ENCODE data around the gene SLU7. TPM values are rescaled to one million over a fixed set of nuclear protein-coding genes. Genes with fewer than 3 reads are reported as not detected.

The SLU7 gene
- total RNA-seq, 2 experiments from 2014 or later: 32.2 to 46.2 TPM

DNA sequence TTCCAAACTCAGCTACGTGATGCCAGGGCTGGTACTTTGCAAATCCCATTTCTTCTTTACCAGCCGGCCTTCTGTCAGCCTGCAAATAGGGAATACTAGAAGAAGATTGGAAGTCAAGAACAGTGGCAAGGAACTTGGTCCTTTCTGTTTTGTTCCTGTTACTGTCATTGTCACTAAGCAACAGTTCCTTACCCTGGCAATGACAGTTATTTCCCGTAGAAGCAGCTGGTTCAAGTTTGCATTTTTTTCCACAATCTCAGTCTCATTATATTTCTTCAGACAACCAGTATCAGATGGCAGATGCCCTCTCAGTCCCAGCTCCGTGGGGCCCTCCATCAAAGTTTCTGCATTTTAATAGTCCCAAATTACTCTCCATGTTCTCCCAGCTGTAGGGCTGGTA, 39.4 kb downstream of the SLU7 start:
- BruUV-seq (replicated peaks): no TSS peak

DNA sequence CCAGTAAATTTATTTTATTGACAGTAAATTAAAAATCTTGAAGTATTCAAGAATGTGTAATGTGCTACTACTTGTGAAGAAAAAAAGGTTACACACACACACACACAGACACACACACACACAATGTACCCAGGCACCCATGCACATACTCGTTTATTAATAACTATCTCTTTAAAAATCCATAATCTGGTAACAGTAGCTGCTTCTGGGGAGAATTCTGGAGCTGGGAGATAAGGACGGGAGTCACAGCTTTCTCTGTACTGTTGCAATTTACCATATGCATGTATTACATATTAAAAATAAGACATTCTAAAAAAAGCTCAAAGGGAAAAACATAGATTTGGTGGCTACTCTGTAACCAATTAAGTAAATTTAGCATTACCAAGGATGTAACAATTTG, 40.6 kb downstream of the SLU7 start:
- H3K4me3 ChIP-seq (ENCODE audit: low read depth, low read length, poor library complexity, severe bottlenecking): no peak overlapping the region
- H2AFZ ChIP-seq (ENCODE audit: low read length): no peak overlapping the region
- H3K4me1 ChIP-seq (ENCODE audit: insufficient read depth, low read length, poor library complexity, severe bottlenecking): peaks cover 2% of the 10 kb centered on the region
- ChIA-PET POLR2A (interaction anchor here (0.6 to 0.9 kb wide), 3 partner anchors 11 to 706 kb away, joined by 3 to 4 read pairs (median 3); no protein-coding TSS in a partner anchor), CTCF (ENCODE audit: unreplicated experiment) (interaction anchor here (0.9 kb wide), 1 partner anchor 11 kb away, joined by 3 read pairs; no protein-coding TSS in a partner anchor)
- H3K4me2 ChIP-seq (ENCODE audit: low read length): no peak overlapping the region
- H3K79me2 ChIP-seq (ENCODE audit: insufficient read depth, low read depth, low read length): no peaks in the 10 kb centered on the region
- H3K9me3 ChIP-seq (ENCODE audit: low read length): no peaks in the 10 kb centered on the region
- TF ChIP-seq EZH2phosphoT487 (IDR thresholded peaks at IDR 0.05; ENCODE audit: borderline replicate concordance, low read depth, low read length): no peak
- TF ChIP-seq, protein P1, sequence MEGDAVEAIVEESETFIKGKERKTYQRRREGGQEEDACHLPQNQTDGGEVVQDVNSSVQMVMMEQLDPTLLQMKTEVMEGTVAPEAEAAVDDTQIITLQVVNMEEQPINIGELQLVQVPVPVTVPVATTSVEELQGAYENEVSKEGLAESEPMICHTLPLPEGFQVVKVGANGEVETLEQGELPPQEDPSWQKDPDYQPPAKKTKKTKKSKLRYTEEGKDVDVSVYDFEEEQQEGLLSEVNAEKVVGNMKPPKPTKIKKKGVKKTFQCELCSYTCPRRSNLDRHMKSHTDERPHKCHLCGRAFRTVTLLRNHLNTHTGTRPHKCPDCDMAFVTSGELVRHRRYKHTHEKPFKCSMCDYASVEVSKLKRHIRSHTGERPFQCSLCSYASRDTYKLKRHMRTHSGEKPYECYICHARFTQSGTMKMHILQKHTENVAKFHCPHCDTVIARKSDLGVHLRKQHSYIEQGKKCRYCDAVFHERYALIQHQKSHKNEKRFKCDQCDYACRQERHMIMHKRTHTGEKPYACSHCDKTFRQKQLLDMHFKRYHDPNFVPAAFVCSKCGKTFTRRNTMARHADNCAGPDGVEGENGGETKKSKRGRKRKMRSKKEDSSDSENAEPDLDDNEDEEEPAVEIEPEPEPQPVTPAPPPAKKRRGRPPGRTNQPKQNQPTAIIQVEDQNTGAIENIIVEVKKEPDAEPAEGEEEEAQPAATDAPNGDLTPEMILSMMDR (conservative IDR thresholded peaks at IDR 0.05; ENCODE audit: low read length): no peak
- H4K20me1 ChIP-seq (ENCODE audit: insufficient read depth, low read length): no peaks in the 10 kb centered on the region
- no peaks in the 10 kb centered on the region for H3K36me3 ChIP-seq (ENCODE audit: insufficient read depth, low read length)
- DNase-seq (ENCODE audit: low spot score): no peak
- H3K9me2 ChIP-seq (ENCODE audit: insufficient read depth, low read length): no peaks in the 10 kb centered on the region
- no peak overlapping the region for H3K27ac ChIP-seq (ENCODE audit: low read depth, low read length, poor library complexity, severe bottlenecking)
- intact Hi-C loops (cut with micrococcal nuclease; ENCODE audit: unreplicated experiment): no loop called here
- no TSS peak for BruUV-seq (replicated peaks)

More for the DNA sequence above, 39.4 kb downstream of the SLU7 start:
- no peaks in the 10 kb centered on the region for H3K9me2 ChIP-seq (ENCODE audit: insufficient read depth, low read length)
- H3K27ac ChIP-seq (ENCODE audit: low read depth, low read length, poor library complexity, severe bottlenecking): no peak overlapping the region
- no peak overlapping the region for H2AFZ ChIP-seq (ENCODE audit: low read length)
- no peaks in the 10 kb centered on the region for H3K9me3 ChIP-seq (ENCODE audit: low read length)
- ChIA-PET POLR2A (interaction anchor here (0.6 to 1.2 kb wide), 5 partner anchors 11 to 212 kb away, joined by 3 to 4 read pairs (median 3); no protein-coding TSS in a partner anchor), CTCF (ENCODE audit: unreplicated experiment) (no interaction called here)
- H3K79me2 ChIP-seq (ENCODE audit: insufficient read depth, low read depth, low read length): no peaks in the 10 kb centered on the region
- H4K20me1 ChIP-seq (ENCODE audit: insufficient read depth, low read length): no peaks in the 10 kb centered on the region
- no peak overlapping the region for H3K4me2 ChIP-seq (ENCODE audit: low read length)
- H3K4me3 ChIP-seq (ENCODE audit: low read depth, low read length, poor library complexity, severe bottlenecking): no peak overlapping the region
- no peaks in the 10 kb centered on the region for H3K36me3 ChIP-seq (ENCODE audit: insufficient read depth, low read length)
- H3K4me1 ChIP-seq (ENCODE audit: insufficient read depth, low read length, poor library complexity, severe bottlenecking): peaks cover 3% of the 10 kb centered on the region
- DNase-seq (ENCODE audit: low spot score): no peak
- TF ChIP-seq, protein P1 (conservative IDR thresholded peaks at IDR 0.05; ENCODE audit: low read length): no peak
- TF ChIP-seq EZH2phosphoT487 (IDR thresholded peaks at IDR 0.05; ENCODE audit: borderline replicate concordance, low read depth, low read length): no peak
- intact Hi-C loops (cut with micrococcal nuclease; ENCODE audit: unreplicated experiment): no loop called here

DNA sequence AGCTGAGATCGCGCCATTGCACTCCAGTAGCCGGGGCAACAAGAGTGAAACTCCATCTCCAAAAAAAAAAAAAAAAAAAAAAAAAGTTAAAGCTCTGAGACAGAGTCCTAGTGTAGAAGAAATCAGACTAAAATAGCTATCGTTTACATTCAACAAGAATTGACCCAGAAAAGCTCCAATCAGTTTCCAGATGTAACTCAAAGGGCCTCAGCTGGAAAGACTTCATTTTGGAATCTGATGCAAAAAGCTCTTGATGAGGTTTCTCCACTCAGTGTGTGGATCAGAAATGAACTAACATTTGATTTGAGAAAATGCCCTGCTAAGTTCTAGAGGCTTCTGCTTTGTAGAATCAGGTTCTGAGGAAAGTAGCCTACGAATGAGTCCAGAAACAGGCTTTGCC, 41.2 kb downstream of the SLU7 start:
- Histone ChIP-seq H4K20me1 (ENCODE audit: insufficient read depth, low read length) (no peaks in the 10 kb centered on the region), H2AFZ (ENCODE audit: low read length) (no peak overlapping the region), H3K4me2 (ENCODE audit: low read length) (no peak overlapping the region), H3K4me3 (ENCODE audit: low read depth, low read length, poor library complexity, severe bottlenecking) (no peak overlapping the region), H3K9me2 (ENCODE audit: insufficient read depth, low read length) (no peaks in the 10 kb centered on the region), H3K79me2 (ENCODE audit: insufficient read depth, low read depth, low read length) (no peaks in the 10 kb centered on the region), H3K27ac (ENCODE audit: low read depth, low read length, poor library complexity, severe bottlenecking) (no peak overlapping the region), H3K4me1 (ENCODE audit: insufficient read depth, low read length, poor library complexity, severe bottlenecking) (no peaks in the 10 kb centered on the region), H3K9me3 (ENCODE audit: low read length) (no peaks in the 10 kb centered on the region), H3K36me3 (ENCODE audit: insufficient read depth, low read length) (no peaks in the 10 kb centered on the region)
- no peak for TF ChIP-seq EZH2phosphoT487 (IDR thresholded peaks at IDR 0.05; ENCODE audit: borderline replicate concordance, low read depth, low read length)
- TF ChIP-seq, protein P1 (conservative IDR thresholded peaks at IDR 0.05; ENCODE audit: low read length): no peak
- POLR2A ChIA-PET: interaction anchor here (0.7 kb wide), 1 partner anchor 12 kb away, joined by 3 read pairs; no protein-coding TSS in a partner anchor
- no TSS peak for BruUV-seq (replicated peaks)
- intact Hi-C loops (cut with micrococcal nuclease; ENCODE audit: unreplicated experiment): no loop called here
- no peak for DNase-seq (ENCODE audit: low spot score)
- CTCF ChIA-PET (ENCODE audit: unreplicated experiment): interaction anchor here (0.6 to 0.9 kb wide), 2 partner anchors 12 to 515 kb away, joined by 3 to 4 read pairs; no protein-coding TSS in a partner anchor

Measured in OCI-LY7 (cell line).